22Rv1 (cell line): Measurements from ENCODE around the gene PPP2R5C.

ENCODE experiments used
- ZFX ChIP-seq: fragments of 450-650 bp; IDR thresholded peaks from 2 replicates; pipeline ENCODE4 v1.6.1; 2017; ENCODE audit warnings: antibody characterized with exemption, borderline replicate concordance
- TF ChIP-seq, protein P1 (sequence below): fragments of 450-650 bp; IDR thresholded peaks from 2 replicates; pipeline ENCODE4 v1.5.1; 2017; ENCODE audit warnings: mild to moderate bottlenecking

- TF ChIP-seq, protein P1, sequence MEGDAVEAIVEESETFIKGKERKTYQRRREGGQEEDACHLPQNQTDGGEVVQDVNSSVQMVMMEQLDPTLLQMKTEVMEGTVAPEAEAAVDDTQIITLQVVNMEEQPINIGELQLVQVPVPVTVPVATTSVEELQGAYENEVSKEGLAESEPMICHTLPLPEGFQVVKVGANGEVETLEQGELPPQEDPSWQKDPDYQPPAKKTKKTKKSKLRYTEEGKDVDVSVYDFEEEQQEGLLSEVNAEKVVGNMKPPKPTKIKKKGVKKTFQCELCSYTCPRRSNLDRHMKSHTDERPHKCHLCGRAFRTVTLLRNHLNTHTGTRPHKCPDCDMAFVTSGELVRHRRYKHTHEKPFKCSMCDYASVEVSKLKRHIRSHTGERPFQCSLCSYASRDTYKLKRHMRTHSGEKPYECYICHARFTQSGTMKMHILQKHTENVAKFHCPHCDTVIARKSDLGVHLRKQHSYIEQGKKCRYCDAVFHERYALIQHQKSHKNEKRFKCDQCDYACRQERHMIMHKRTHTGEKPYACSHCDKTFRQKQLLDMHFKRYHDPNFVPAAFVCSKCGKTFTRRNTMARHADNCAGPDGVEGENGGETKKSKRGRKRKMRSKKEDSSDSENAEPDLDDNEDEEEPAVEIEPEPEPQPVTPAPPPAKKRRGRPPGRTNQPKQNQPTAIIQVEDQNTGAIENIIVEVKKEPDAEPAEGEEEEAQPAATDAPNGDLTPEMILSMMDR = no peak
- TF ChIP-seq ZFX = no peak
These were observed 91.3 kb downstream of the PPP2R5C start for GRCh38 chr14:101852785-101853184.
